MM.1S (cell line): ENCODE measurements around the gene ULK4.

Experiments
- DNase-seq: peaks from one replicate; pipeline ENCODE4 v3.0.0-alpha.2; 2015
- H2AFZ ChIP-seq: fragments of 300-600 bp; sonication (generic); 2 replicates; pipeline ENCODE4 v1.6.0; 2016; ENCODE audit warnings: antibody characterized with exemption, low read length
- H3F3A ChIP-seq: fragments of 300-600 bp; sonication (generic); 2 replicates; pipeline ENCODE4 v1.6.1; 2016; ENCODE audit warnings: mild to moderate bottlenecking, antibody characterized with exemption, low read length, moderate library complexity, mixed read lengths; ENCODE audit not compliant: insufficient read depth
- H3K27ac ChIP-seq: fragments of 300-600 bp; sonication (generic); 2 replicates; pipeline ENCODE4 v1.5.1; 2016; ENCODE audit warnings: mild to moderate bottlenecking, low read length
- H3K27me3 ChIP-seq: fragments of 300-600 bp; sonication (generic); replicated peaks from 2 replicates; pipeline ENCODE4 v1.6.0; 2016; ENCODE audit warnings: low read length; ENCODE audit not compliant: insufficient read depth
- H3K36me3 ChIP-seq: fragments of 300-600 bp; sonication (generic); replicated peaks from 2 replicates; pipeline ENCODE4 v1.6.1; 2016; ENCODE audit warnings: mild to moderate bottlenecking, low read length, mixed read lengths; ENCODE audit not compliant: insufficient read depth
- H3K4me1 ChIP-seq: fragments of 300-600 bp; sonication (generic); 2 replicates; pipeline ENCODE4 v1.6.1; 2016; ENCODE audit warnings: low read length, mixed read lengths
- H3K4me2 ChIP-seq: fragments of 300-600 bp; sonication (generic); 2 replicates; pipeline ENCODE4 v1.6.0; 2016; ENCODE audit warnings: low read depth, low read length
- H3K4me3 ChIP-seq: fragments of 300-600 bp; sonication (generic); 2 replicates; pipeline ENCODE4 v1.5.1; 2016; ENCODE audit warnings: low read length, mixed read lengths
- H3K79me2 ChIP-seq: fragments of 300-600 bp; sonication (generic); 2 replicates; pipeline ENCODE4 v1.6.1; 2016; ENCODE audit warnings: mixed run types, low read length, mixed read lengths
- H3K9ac ChIP-seq: fragments of 300-600 bp; sonication (generic); 2 replicates; pipeline ENCODE4 v1.6.1; 2016; ENCODE audit warnings: low read length, mixed read lengths
- H3K9me2 ChIP-seq: fragments of 300-600 bp; sonication (generic); replicated peaks from 2 replicates; pipeline ENCODE4 v1.6.1; 2016; ENCODE audit warnings: mild to moderate bottlenecking, low read length, mixed read lengths; ENCODE audit not compliant: insufficient read depth
- H3K9me3 ChIP-seq: fragments of 300-600 bp; sonication (generic); replicated peaks from 2 replicates; pipeline ENCODE4 v1.6.1; 2016; ENCODE audit warnings: mild to moderate bottlenecking, low read length, mixed read lengths; ENCODE audit not compliant: insufficient read depth
- H4K20me1 ChIP-seq: fragments of 300-600 bp; sonication (generic); 2 replicates; pipeline ENCODE4 v1.6.1; 2016; ENCODE audit warnings: mild to moderate bottlenecking, low read length, moderate library complexity, mixed read lengths; ENCODE audit not compliant: insufficient read depth
- CTCF ChIP-seq: fragments of 300-600 bp; sonication (generic); IDR thresholded peaks from 2 replicates; pipeline ENCODE4 v1.5.1; 2016; ENCODE audit warnings: antibody characterized with exemption, low read length, mixed read lengths
- EZH2 ChIP-seq: fragments of 300-600 bp; sonication (generic); optimal IDR thresholded peaks from 2 replicates; pipeline ENCODE3; 2017; ENCODE audit warnings: low read depth, mild to moderate bottlenecking, antibody characterized with exemption, low read length, mixed read lengths
- EZH2phosphoT487 ChIP-seq: fragments of 300-600 bp; sonication (generic); IDR thresholded peaks from 2 replicates; pipeline ENCODE4 v1.6.1; 2018; ENCODE audit warnings: antibody characterized with exemption, low read length

The ULK4 gene

GRCh38 chr3:41424543-41425300 lies 537.2 kb downstream of the ULK4 start:
- no peak for DNase-seq
- TF ChIP-seq CTCF (no peak), EZH2 (no peak), EZH2phosphoT487 (no peak)

GRCh38 chr3:41419809-41420208 lies 542.1 kb downstream of the ULK4 start:
- Histone ChIP-seq H3K4me1 (no peaks in the 10 kb centered on the region), H2AFZ (no peak overlapping the region), H3K4me3 (no peak overlapping the region), H3K36me3 (no peaks in the 10 kb centered on the region), H3K27ac (no peak overlapping the region), H3K27me3 (no peaks in the 10 kb centered on the region), H3K79me2 (no peaks in the 10 kb centered on the region), H3K9me2 (no peaks in the 10 kb centered on the region), H3K4me2 (no peak overlapping the region), H3K9ac (no peak overlapping the region), H3K9me3 (no peaks in the 10 kb centered on the region), H4K20me1 (no peaks in the 10 kb centered on the region), H3F3A (no peaks in the 10 kb centered on the region)
- DNase-seq = no peak
- TF ChIP-seq EZH2 = no peak
- TF ChIP-seq EZH2phosphoT487 = no peak
- TF ChIP-seq CTCF = no peak

More at GRCh38 chr3:41424543-41425300, 537.2 kb downstream of the ULK4 start:
- H3K4me3 ChIP-seq = no peak overlapping the region
- H3K79me2 ChIP-seq = no peaks in the 10 kb centered on the region
- no peak overlapping the region for H3K27ac ChIP-seq
- H3K4me2 ChIP-seq = no peak overlapping the region
- H3K4me1 ChIP-seq = no peaks in the 10 kb centered on the region
- no peaks in the 10 kb centered on the region for H4K20me1 ChIP-seq
- H3K36me3 ChIP-seq = no peaks in the 10 kb centered on the region
- H3K9me2 ChIP-seq = no peaks in the 10 kb centered on the region
- H2AFZ ChIP-seq = no peak overlapping the region
- no peaks in the 10 kb centered on the region for H3K9me3 ChIP-seq
- H3K27me3 ChIP-seq = no peaks in the 10 kb centered on the region
- H3F3A ChIP-seq = no peaks in the 10 kb centered on the region
- no peak overlapping the region for H3K9ac ChIP-seq

GRCh38 chr3:41418961-41419691 lies 542.8 kb downstream of the ULK4 start:
- TF ChIP-seq EZH2phosphoT487 (no peak), CTCF (no peak), EZH2 (no peak)
- H3K27me3 ChIP-seq = no peaks in the 10 kb centered on the region
- no peaks in the 10 kb centered on the region for H3K9me3 ChIP-seq
- DNase-seq = no peak
- H4K20me1 ChIP-seq = no peaks in the 10 kb centered on the region
- H3K4me2 ChIP-seq = no peak overlapping the region
- no peak overlapping the region for H2AFZ ChIP-seq
- H3K27ac ChIP-seq = no peak overlapping the region
- no peaks in the 10 kb centered on the region for H3K4me1 ChIP-seq
- H3K4me3 ChIP-seq = no peak overlapping the region
- no peaks in the 10 kb centered on the region for H3K79me2 ChIP-seq
- no peak overlapping the region for H3K9ac ChIP-seq
- no peaks in the 10 kb centered on the region for H3K9me2 ChIP-seq
- no peaks in the 10 kb centered on the region for H3F3A ChIP-seq
- H3K36me3 ChIP-seq = no peaks in the 10 kb centered on the region
